GM19035 (cell line): Measurements from ENCODE around the gene SUCNR1.
"Not testable (repeated sequence)": the region's sequence is repeated elsewhere in the genome, so short reads cannot be mapped to it uniquely, and the experiment has no call there.

Source experiments
- ATAC-seq: cut with Tn5 transposase; IDR thresholded peaks from one replicate; pipeline ENCODE4 v1.9.1; 2021; ENCODE audit not compliant: unreplicated experiment

SUCNR1 gene, protein sequence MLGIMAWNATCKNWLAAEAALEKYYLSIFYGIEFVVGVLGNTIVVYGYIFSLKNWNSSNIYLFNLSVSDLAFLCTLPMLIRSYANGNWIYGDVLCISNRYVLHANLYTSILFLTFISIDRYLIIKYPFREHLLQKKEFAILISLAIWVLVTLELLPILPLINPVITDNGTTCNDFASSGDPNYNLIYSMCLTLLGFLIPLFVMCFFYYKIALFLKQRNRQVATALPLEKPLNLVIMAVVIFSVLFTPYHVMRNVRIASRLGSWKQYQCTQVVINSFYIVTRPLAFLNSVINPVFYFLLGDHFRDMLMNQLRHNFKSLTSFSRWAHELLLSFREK

DNA sequence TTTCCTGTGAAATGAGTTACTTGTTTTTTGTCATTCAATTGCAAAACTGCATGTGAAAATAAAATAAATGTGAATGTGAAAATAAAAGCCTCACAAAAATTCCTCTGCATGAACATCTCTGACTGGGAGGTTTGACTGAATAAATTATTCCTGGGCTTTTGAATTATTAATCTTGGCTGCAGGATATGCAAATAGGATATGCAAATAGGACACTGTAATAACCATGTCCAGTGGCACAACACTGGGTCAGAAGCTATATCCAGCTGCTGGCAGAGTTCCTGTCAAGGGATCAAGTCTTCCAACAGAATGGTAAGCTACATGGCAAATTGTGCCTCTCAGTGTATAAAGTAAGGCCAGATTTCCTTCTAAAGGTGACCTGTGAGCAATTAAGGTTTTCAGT, at the start of gene SUCNR1:
Gene SUCNR1, plus strand, starts transcription at position 246 of the 400 bp plus-strand sequence. CDS start 6,250 bp downstream, outside the sequence.
- ATAC-seq = no peak

DNA sequence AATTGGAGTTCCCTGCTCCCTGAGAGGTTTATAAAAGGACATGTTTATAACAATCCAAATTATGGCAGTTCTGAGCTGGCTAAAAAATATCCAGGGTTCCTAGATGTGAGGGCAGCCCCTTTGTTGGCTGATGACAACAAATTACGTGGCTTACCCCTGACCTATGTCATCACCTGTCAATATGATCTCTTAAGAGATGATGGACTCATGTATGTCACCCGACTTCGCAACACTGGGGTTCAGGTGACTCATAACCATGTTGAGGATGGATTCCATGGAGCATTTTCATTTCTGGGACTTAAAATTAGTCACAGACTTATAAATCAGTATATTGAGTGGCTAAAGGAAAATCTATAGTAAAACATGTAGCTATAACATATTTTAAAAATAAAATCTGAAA, 45.6 kb upstream of the SUCNR1 start:
- no peak for ATAC-seq

DNA sequence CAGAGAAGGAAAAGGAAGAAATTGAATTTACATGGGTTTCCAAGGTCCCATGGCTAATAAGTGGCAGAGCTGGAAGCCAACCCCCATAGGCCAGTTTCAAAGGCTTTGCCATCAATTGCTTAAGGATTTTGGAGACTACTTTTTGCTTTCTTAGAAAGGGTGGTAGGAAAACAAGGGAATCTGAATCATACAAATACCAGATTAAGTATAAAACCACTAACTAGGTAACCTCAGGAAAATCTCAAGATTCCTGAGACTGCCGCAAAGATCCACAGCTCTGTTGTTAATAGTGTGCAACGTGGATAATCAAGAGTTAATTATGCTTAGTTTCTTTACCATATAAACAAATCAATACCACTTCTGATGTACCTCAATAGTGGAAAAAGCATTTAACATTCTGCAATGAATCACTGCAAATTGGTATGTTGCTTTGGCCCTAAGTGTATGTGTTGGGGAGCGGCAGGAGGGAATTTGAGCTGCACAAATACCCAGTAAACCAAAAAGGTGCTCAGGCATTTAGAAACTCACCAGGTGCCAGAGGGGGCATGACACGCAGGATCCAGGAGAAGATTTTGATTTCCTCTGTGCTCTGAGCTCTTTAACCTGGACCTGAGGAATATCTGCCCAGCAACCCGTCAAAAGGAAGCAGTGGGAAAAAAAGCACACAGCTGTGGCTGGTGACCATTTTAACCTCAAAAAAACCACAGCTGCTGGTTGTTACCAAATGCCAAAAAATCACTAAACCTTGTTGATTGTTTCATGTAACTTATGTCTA, 37.5 kb upstream of the SUCNR1 start:
- ATAC-seq = no peak

DNA sequence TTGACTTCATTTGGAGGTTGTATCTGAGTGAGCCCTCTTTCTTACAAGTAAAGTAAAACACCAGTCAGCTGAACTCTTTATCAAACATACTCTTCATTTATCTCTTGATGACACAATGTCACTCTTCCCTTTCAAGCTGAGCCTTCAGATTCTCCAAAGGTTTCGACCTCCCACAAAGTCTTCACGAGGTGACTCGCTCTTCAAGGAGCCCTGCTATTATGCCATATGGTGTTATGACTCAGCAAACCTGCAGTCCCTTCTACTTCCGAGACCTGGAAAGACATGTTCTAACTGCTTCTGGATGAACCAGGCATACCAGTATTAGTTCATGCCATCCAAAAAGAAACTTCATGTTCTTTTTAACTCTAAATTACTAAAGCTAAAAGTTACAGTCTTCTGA, 36.4 kb upstream of the SUCNR1 start:
- ATAC-seq = no peak

DNA sequence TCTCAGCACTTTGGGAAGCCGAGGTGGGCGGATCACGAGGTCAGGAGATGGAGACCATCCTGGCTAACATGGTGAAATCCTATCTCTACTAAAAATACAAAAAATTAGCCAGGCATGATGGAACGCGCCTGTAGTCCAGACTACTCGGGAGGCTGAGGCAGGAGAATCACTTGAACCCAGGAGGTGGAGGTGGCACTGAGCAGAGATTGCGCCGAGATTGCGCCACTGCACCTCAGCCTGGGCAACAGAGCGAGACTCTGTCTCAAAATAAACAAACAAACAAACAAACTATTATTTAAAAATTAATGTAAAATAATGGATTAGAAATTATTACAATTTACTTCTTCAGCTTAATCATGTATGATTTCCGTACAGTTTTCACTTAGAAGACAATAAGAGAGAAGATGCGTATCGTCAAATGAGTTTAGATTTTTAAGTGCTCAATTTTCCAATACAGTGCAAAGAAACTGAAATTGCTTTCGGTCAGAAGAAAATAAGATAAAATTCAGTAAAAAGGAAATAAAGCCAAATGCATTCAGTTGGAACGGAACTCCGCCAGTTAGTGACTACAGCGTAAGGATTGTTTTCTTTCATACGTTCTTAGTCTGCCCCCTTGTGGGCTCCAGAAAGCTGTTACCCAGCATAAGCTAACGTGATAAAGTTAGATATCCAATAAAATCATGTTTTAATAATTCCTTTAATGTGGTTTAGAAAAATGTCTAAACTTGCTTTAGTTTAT, 34.7 kb upstream of the SUCNR1 start:
- ATAC-seq = peak; percentile 67

DNA sequence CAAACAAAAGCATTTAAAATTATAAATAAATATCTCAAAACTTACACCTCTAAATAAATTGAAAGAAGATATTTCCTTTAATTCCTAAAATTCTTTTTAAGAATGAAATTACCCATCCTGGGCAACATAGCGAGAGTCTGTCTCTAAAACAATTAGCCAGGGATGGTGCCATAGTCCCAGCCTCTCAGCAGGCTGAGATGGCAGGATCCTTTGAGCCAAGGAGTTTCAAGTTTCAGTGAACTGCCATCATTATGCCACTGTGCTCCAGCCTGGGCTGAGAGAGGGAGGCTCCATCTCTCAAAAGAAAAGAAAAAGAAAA, 34.2 kb upstream of the SUCNR1 start:
- no peak for ATAC-seq

DNA sequence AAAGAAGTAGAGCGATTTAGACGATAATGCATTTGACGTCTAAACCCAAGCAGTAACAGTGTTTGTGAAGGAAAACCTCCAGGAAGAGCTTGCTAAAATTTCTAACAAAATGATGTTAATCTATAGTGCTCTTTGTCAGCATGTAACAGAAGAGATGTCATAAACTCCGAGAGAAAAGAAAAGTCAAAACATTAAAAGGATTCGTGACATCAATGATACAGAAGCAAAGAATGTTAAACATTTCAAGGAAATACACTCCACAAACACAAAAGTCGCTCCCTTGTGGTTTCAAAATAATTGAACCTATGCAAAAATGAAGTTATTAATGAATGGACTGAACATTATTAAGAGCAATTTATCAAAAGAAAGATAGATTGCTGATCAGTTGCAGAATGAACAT, 31.6 kb upstream of the SUCNR1 start:
- no peak for ATAC-seq

DNA sequence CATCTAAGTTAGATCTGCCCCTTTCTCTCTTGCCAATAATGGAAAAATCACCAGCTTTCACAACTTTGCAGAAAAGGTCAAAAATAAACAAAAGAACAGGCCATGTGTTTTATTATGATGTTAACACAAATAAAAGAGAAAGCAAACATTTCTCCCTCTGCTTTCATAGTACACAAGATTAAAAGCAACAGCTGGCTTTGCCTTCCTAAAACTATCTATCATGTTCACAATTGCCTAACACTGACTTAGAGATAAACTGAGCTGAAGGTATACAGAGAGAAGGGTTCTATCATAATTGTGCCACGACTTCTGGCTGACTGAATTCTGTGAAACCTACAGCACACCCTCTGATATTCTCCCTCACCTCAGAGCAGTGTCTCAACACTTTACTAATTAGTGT, 30.2 kb upstream of the SUCNR1 start:
- no peak for ATAC-seq

DNA sequence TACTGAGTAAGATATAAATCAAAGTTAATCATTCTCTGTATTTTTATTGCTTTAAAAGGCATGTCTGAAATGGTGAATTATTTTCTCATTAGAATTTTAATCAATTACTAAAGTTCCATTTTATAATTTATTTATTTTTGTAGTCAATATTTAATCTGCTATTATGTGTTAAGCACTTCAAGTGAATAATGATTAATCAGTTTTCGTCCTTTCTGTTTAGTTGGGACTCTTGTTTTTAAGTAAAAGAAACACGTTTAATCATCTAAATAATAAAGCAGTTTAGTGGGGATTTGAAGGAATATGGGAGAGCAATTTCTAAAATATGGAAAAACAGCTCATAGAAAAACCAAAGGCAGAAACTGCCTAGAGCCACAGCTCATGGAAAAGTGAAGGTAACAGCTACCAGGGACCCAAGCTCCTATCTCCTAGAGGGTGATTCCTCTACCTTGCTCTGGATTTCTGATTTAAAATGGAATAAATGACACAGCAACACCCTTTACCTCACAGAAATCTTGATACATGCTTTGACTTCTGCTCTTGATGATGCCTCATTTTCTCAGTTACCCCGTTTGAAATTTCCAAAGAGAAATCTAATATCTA, 28.0 kb upstream of the SUCNR1 start:
- no peak for ATAC-seq

DNA sequence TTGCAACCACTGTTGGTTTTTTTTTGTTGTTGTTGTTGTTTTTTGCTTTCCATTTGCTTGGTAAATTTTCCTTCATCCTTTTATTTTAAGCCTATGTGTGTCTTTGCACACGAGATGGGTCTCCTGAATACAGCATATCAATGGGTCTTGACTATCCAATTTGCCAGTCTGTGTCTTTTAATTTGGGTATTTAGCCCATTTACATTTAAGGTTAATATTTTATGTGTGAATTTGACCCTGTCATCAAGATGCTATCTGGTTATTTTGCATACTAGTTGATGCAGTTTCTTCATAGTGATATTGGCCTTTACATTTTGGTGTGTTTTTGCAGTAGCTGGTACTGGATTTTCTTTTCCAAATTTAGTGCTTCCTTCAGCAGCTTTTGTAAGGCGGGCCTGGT, 23.4 kb upstream of the SUCNR1 start:
- ATAC-seq = not testable (repeated sequence)

DNA sequence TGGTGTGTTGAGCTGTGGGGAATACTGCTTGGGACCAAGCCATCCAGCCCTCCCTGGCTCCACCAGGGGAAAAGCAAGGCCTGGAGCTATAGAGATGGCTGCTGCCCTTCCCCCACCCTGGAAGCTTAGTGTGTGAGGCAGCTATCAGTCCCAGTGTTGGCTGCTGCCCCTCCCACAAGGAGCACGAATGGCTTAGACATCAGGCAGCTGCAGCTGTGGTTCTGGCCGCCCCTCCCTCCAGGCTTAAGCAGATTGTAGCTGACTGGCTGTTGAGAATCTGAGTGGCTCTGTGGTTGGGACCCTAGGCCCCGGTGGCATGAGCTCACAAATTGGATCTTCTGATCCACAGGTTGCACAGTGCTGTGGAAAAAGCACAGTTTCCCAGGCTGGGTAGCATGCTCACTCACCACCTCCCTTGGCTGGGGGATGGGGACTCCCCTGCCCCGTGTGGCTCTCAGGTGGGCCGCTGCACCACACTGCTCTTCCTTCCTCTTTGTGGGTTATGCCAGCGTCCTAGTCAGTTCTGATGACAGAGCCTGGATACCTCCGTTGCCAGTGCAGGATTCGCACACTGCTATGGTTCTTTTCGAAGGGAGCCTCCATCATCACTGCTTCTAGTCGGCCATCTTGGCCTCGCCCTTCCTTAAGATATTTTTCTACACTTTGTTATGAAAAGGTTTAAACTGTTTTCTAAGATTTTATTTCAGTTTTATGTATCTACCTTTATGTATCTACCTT, 21.2 kb upstream of the SUCNR1 start:
- no peak for ATAC-seq

DNA sequence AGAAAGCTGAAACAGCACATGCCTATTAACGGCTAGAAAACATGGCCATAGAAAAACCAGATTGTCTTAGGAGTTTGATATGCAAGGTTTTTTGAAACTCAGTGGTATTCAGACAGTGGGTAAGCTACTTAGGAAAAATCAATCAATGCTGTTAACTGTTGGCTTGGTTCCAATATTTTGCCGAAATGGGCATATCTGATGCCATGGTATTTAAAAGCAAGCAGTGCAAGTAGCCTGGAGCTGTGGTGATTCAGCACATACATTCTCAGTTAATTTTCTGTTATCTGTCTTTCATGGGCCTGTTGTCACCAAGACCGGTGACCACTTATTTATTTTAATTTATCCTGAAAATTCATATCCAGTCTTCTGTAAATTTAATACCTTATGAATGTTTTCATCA, 17.3 kb upstream of the SUCNR1 start:
- no peak for ATAC-seq

DNA sequence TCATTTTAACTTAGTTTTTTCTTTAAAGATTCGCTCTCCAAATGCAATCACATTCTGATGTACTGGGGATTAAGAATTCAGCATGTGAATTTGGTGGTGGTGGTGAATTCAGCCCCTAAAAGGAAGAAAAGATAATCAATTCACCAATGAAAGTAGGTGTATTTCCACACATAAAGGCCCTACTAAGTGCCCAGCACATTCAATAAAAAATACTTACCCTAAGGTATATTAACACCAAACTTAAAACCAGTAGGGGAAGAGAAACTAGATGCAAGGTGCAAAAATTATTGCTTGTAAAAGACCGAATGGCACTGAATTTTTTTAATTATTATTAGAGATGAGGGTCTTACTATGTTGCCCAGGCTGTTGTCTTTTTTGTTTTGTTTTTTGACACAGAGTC, 16.8 kb upstream of the SUCNR1 start:
- no peak for ATAC-seq

DNA sequence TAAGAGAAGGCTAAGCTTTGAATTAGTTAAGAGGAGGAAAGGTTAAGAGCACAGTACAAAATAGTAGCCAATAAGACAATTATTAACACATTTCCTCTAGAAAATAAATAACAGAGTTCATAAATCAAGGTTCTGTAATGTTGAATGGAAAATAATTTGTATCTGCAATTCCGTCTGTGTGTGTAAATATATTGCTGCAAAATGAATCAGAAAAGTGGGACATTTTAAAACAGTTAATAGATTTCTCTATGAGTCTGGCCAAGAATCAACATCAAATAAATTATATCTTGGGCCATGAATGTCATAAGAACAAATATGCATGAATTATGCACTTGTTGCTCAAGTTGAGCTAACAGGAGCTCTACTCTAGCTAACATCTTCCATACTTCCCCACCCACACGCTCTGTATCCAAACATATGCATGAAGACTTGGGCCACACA, 14.2 kb upstream of the SUCNR1 start:
- no peak for ATAC-seq

DNA sequence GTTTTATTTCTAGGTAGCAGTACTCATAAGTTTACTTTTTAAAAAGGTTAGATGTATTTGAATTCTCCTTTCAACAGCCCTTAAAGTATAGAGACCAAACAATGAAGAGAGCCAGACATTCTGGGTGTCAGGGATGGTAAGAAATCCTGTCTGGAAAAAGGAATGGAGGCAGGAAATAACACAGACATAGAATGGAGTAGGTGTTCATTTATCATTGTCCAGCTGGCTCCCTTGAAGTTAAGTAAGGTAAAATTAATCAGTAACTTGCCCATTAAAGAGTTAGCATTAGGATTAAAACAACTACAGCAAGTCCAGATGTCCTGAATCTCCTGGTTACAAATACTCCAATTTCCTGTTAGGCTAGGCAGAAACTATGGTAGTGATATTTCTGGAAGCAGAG, 13.5 kb upstream of the SUCNR1 start:
- ATAC-seq = no peak

DNA sequence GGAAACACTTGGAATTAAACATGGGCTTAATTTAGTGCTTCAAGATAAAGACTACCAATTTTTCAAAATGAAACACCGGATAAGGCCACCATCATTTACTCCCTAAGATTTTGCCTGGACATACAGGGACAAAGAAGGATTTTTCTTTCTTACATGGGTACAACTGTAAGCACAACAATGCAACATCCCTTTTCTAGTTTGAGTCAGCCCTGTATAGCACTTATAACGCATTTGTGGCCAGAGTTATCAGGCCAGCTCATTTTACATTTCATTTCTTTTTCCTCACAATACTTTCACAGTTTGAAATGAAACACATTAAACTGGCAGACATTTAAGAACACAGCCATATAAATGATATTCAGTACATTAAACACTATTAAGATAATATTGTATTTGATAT, 9.8 kb upstream of the SUCNR1 start:
- ATAC-seq = no peak

DNA sequence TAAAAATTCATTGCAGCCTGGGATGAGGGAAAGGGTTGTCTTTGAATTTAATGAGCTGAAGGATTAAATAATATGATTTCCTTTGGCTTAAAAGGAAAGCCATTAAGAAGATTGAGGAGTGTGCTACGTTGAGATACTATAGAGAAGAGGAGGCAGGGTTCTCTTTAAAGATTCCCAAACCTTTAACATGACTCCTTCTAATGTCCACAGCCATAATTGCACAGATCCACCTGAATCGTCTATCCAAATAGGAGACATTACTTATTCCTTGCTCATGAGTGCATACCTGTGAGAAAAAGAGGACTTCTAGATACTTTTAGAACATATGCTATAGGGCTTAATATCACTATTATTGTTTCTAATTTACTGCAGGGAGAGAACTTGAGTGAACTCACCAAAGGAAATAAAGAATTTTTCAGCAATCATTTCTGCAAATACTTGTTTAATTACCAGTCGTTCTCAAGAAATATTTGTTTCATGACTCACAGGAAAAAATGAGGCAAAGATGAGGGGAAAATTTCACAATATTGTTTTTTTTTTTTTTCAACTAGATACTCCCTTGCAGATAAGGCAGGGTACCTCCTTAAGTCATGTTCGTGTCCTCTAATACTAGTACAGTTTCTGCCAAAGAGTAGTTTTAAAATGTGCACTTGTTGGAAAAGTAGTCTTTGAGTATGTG, 8.9 kb upstream of the SUCNR1 start:
- no peak for ATAC-seq

DNA sequence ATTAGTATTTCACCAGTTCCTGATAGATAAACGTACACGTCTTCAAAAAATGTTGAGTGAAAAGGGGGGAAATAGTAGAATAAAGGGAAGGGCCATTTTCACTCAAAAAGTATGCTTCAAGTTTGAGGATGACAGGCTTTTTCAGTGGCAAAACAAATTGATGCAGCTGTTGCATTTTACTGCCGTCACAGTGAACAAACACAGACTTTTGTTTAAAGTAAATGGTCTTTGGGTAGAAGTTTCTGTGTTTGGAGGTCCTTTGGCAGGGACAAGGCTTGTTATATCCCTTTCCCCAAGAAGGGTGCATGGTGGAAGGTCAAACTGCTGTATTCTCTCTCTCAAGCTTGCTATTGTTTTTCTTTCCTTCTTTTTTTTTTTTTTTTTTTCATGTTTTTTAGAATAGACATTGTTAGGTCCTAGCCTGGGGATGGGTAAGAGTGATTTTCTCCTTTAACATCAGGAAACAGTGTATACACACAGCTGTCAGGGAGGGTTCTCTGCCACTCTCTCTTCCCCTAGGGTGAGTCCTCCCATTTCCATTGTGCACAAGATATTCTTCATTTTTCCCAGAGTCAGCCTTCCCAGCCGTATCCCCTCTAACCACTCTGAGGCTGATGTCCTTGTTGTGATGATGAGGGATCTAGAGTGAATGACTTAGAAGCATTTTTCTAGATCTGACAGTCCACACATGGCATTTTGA, 6.6 kb upstream of the SUCNR1 start:
- ATAC-seq = no peak

DNA sequence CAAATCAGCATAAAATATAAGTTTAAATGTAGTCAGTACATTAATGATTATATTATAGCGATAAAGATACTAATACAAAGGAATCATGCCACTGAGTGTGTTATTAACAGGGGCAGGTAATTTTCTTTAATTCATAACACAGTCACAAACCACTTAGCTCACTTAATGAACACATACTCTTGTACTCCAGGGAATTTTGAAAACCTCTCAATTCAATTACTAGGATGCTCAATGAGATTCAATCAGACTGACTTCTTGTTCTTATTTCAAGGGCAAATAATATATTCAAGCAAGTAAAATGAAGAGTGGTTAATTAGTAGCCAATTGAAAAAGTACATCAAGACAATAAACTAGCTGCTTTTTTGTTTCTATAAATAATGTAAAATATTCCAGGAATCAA, 5.8 kb upstream of the SUCNR1 start:
- ATAC-seq = no peak

DNA sequence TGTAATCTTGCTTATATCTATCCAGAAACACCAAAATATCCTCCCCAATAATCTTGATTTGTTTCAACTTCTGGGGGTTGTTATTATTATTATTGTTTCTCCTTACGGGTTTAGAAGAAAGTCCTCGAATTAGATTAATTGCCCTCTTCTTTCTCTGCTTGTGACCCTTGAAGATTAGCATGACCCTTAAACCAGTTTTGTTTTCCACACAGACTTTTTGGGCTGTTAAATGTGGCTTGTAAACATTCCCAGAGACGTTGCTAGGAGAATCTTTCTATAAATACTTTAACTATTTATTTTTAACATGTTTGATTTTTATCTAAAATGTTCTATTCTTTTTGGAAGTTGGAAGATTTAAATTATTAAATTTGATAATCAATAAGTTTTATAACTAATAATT, 4.3 kb upstream of the SUCNR1 start:
- no peak for ATAC-seq
